Heart left ventricle (tissue), 13 donors: ENCODE data around the gene MTFMT.

Experiments used
- POLR2A ChIP-seq, 2 donors: fragments of 450-650 bp; IDR thresholded peaks; one replicate each; pipeline ENCODE4 v1.6.1; 2017; ENCODE audit warnings: antibody characterized with exemption in 2 of 2, mild to moderate bottlenecking in 2 of 2, moderate library complexity in 2 of 2
- TF ChIP-seq, protein P1 (sequence below), 12 donors: fragments of 200-600 bp; sonication (generic) in 4 of 12; IDR thresholded peaks; one replicate each; pipeline versions ENCODE4 v1.5.0 to v1.8.0; 2018 to 2022; ENCODE audit warnings: antibody characterized with exemption in 12 of 12, mild to moderate bottlenecking in 5 of 12
- donor health status: ischemic (EF 13 %, LVEDD 7.1; RV severe dilation, severe dysfunction).
- donor health status: DM: no; HTN: yes; CAD: no.
- donor health status: DM: no; HTN: no; CAD: no.
- donor health status: ischemic (EF 25% LVEDD 6.9; RV normal size, moderate dysfunction).
- donor health status: ischemic (EF 25% LVEDD 5.7; RV mildly dilated, moderate dysfunction).
- donor health status: ischemic (EF 35%, LVEDD 5.7; RV mildly dilated, moderate dysfunction).
- donor health status: nonischemic (EF 11% LVEDD 7.7; RV severe dilation, severe dysfunction).
- donor health status: DM: yes; HTN: yes; CAD: no.
- donor health status: PGD.
- donor health status: ischemic (EF 29% LVEDD 5.4; RV normal size, mild dysfunction).
- donor health status: nonischemic (EF 23%, LVEDD 6.1; RV moderate dilation, normal function).

DNA sequence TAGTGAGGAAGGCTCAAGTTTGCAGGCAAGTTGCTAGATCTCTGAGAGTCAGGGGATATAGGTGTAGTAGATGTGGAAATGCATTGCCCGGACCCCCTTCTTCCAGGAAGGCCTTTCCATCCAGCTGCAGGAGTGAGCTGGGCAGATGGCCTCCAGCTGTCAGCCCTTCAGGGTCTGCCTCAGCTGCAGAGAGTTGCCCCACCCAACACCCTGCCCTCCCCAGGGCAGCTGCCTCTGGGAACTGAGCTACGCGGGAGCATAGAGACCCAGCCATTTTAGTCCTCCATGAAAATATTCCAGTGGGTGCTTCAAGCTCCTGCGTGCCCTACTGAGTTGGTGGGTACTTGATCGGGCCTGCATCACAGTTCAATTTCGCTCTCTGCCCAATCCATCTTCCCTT, 69.3 kb downstream of the MTFMT start:
- TF ChIP-seq, protein P1, sequence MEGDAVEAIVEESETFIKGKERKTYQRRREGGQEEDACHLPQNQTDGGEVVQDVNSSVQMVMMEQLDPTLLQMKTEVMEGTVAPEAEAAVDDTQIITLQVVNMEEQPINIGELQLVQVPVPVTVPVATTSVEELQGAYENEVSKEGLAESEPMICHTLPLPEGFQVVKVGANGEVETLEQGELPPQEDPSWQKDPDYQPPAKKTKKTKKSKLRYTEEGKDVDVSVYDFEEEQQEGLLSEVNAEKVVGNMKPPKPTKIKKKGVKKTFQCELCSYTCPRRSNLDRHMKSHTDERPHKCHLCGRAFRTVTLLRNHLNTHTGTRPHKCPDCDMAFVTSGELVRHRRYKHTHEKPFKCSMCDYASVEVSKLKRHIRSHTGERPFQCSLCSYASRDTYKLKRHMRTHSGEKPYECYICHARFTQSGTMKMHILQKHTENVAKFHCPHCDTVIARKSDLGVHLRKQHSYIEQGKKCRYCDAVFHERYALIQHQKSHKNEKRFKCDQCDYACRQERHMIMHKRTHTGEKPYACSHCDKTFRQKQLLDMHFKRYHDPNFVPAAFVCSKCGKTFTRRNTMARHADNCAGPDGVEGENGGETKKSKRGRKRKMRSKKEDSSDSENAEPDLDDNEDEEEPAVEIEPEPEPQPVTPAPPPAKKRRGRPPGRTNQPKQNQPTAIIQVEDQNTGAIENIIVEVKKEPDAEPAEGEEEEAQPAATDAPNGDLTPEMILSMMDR (IDR thresholded peaks at IDR 0.05): no peak
- TF ChIP-seq POLR2A (IDR thresholded peaks at IDR 0.05): no peak
